ENCODE data around the gene TULP1. TPM values are rescaled to one million over a fixed set of nuclear protein-coding genes. Genes with fewer than 3 reads are reported as not detected.
A peak's percentile ranks its signal among the peaks of the same experiment; 100 is the strongest.

The TULP1 gene
- total RNA-seq, 1 experiment from 2014 or later = not detected

DNA sequence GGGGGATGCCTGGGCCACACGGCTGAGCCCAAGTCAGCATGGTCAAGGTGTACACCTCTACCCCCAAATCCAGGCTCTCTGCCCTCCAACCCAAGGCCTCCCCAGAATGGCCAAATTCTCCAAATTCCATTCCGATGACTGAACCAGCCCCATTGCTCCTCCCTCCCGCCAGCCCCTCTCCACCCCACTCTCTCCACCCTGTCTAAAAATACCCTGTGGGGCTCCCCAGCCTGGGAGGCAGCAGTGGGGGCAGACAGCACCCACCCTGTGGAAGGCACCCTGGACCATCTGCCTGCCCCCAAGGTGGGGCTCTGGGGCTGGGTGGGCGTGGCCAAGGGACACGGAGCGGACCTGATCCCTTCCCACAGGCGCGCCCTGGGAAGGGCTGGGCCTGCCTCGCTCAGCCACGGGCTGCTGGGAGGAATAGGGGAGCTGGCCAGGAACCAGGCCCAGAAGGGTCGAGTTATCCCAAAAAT, 27.3 kb downstream of the TULP1 start:
- Histone ChIP-seq H3K4me3 (ENCODE audit: low read depth, low read length, poor library complexity, severe bottlenecking) (no peak overlapping the region), H3K27ac (ENCODE audit: low read depth, low read length, poor library complexity, severe bottlenecking) (peak overlapping the region; percentile 35), H3K4me1 (ENCODE audit: insufficient read depth, low read length, poor library complexity, severe bottlenecking) (peaks cover 34% of the 10 kb centered on the region), H3K36me3 (ENCODE audit: insufficient read depth, low read length, poor library complexity, severe bottlenecking) (no peaks in the 10 kb centered on the region), H3K9me3 (ENCODE audit: low read depth, low read length, poor library complexity, severe bottlenecking) (no peaks in the 10 kb centered on the region), H3K27me3 (replicated peaks; ENCODE audit: insufficient read depth, low read depth, low read length, poor library complexity) (no peaks in the 10 kb centered on the region)
- intact Hi-C loops (cut with micrococcal nuclease; ENCODE audit: unreplicated experiment) = no loop called here
- no peak for DNase-seq (ENCODE audit: low spot score)
- ChIA-PET POLR2A (ENCODE audit: low non-redundant PET) (no interaction called here), CTCF (no interaction called here)
- TF ChIP-seq, protein P1, sequence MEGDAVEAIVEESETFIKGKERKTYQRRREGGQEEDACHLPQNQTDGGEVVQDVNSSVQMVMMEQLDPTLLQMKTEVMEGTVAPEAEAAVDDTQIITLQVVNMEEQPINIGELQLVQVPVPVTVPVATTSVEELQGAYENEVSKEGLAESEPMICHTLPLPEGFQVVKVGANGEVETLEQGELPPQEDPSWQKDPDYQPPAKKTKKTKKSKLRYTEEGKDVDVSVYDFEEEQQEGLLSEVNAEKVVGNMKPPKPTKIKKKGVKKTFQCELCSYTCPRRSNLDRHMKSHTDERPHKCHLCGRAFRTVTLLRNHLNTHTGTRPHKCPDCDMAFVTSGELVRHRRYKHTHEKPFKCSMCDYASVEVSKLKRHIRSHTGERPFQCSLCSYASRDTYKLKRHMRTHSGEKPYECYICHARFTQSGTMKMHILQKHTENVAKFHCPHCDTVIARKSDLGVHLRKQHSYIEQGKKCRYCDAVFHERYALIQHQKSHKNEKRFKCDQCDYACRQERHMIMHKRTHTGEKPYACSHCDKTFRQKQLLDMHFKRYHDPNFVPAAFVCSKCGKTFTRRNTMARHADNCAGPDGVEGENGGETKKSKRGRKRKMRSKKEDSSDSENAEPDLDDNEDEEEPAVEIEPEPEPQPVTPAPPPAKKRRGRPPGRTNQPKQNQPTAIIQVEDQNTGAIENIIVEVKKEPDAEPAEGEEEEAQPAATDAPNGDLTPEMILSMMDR (conservative IDR thresholded peaks at IDR 0.05; ENCODE audit: low read depth, low read length) = no peak
- no peak for TF ChIP-seq EZH2 (IDR thresholded peaks at IDR 0.05; ENCODE audit: borderline replicate concordance, low read depth, low read length, poor library complexity, severe bottlenecking)
- no TSS peak for BruUV-seq (replicated peaks)

DNA sequence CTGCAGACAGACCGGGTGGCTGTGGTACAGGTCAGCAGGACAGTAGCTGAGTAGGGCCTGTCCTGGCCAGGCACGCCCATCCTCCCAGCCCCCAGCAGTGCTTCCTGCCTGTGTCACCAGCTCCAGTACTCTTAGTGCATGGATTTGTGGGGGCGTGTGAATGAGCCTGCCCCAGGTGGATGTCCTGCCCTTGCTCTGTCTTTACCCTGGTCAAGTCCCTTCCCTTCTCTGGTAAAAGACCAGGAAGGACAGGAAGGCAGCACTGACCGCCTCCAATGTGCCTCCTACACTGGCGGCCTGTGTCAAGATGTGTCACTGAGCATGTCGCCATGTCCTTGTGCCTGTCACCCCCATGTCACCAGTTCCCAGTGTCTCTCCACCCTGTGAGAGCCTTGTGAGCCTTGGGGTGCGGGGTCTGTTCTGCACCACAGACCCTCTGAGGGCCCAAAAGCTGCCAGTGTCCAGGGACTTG, 27.7 kb downstream of the TULP1 start:
- no peaks in the 10 kb centered on the region for H3K36me3 ChIP-seq (ENCODE audit: insufficient read depth, low read length, poor library complexity, severe bottlenecking)
- no peaks in the 10 kb centered on the region for H3K27me3 ChIP-seq (replicated peaks; ENCODE audit: insufficient read depth, low read depth, low read length, poor library complexity)
- POLR2A ChIA-PET (ENCODE audit: low non-redundant PET) = no interaction called here
- H3K4me3 ChIP-seq (ENCODE audit: low read depth, low read length, poor library complexity, severe bottlenecking) = no peak overlapping the region
- no peaks in the 10 kb centered on the region for H3K9me3 ChIP-seq (ENCODE audit: low read depth, low read length, poor library complexity, severe bottlenecking)
- CTCF ChIA-PET = no interaction called here
- TF ChIP-seq EZH2 (IDR thresholded peaks at IDR 0.05; ENCODE audit: borderline replicate concordance, low read depth, low read length, poor library complexity, severe bottlenecking) = no peak
- TF ChIP-seq, protein P1 (conservative IDR thresholded peaks at IDR 0.05; ENCODE audit: low read depth, low read length) = no peak
- H3K4me1 ChIP-seq (ENCODE audit: insufficient read depth, low read length, poor library complexity, severe bottlenecking) = peaks cover 29% of the 10 kb centered on the region
- BruUV-seq (replicated peaks) = no TSS peak
- intact Hi-C loops (cut with micrococcal nuclease; ENCODE audit: unreplicated experiment) = no loop called here
- DNase-seq (ENCODE audit: low spot score) = no peak
- peak overlapping the region; percentile 35 for H3K27ac ChIP-seq (ENCODE audit: low read depth, low read length, poor library complexity, severe bottlenecking)

DNA sequence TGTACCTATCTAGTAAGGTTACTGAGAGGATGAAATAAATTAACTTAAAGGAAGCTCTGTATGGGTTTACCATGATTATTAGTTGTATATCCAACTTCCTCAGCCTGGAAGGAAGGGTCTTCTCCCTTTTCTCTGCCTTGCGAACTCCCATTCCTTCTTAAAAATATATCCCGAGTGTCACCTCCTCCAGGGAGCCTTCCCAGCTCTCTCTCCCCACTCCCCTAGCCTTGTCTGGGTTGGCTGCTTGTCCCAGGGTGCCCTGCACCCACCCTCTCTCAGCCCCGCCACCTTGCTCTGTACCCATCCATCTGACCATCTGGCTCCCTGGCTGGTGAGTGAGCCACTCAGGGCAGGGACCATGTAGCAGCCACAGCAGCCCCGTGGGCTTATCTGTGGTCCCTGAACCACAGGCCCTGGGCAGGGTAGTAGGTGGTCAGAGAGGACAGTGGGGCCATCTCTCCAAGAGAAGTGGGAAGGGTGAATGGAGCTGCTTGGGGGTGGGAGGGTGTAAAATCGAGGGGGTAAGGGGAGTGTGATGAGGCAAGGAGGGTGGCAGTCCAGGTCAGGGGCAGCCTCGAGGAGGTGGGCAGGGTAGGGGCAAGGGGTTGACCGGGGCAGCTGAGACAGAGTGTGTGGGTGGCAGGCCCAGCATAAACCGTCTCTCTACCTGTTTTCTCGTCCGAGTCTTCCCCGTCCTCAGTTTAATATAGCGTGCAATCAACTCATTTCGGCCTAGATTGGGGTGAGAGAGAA, 28.6 kb downstream of the TULP1 start:
- CTCF ChIA-PET = no interaction called here
- H3K27ac ChIP-seq (ENCODE audit: low read depth, low read length, poor library complexity, severe bottlenecking) = no peak overlapping the region
- no peak for DNase-seq (ENCODE audit: low spot score)
- intact Hi-C loops (cut with micrococcal nuclease; ENCODE audit: unreplicated experiment) = no loop called here
- no peaks in the 10 kb centered on the region for H3K36me3 ChIP-seq (ENCODE audit: insufficient read depth, low read length, poor library complexity, severe bottlenecking)
- no peaks in the 10 kb centered on the region for H3K27me3 ChIP-seq (replicated peaks; ENCODE audit: insufficient read depth, low read depth, low read length, poor library complexity)
- no peaks in the 10 kb centered on the region for H3K9me3 ChIP-seq (ENCODE audit: low read depth, low read length, poor library complexity, severe bottlenecking)
- no peak overlapping the region for H3K4me3 ChIP-seq (ENCODE audit: low read depth, low read length, poor library complexity, severe bottlenecking)
- POLR2A ChIA-PET (ENCODE audit: low non-redundant PET) = no interaction called here
- BruUV-seq (replicated peaks) = no TSS peak
- no peak for TF ChIP-seq EZH2 (IDR thresholded peaks at IDR 0.05; ENCODE audit: borderline replicate concordance, low read depth, low read length, poor library complexity, severe bottlenecking)
- peaks cover 22% of the 10 kb centered on the region for H3K4me1 ChIP-seq (ENCODE audit: insufficient read depth, low read length, poor library complexity, severe bottlenecking)

All from A673 (cell line).